ENCODE results near the gene APOA5. TPM values are rescaled to one million over a fixed set of nuclear protein-coding genes. Genes with fewer than 3 reads are reported as not detected.

The APOA5 gene
- total and polyA plus RNA-seq, 2 of the 13 experiments (the other 11 are each of a cell fraction or from before 2014, with no cell fraction given), result 44.0 to 49.1 TPM

- TF ChIP-seq HMGXB4 (CRISPR knock-in tag; IDR thresholded peaks at IDR 0.05; ENCODE audit: borderline replicate concordance in 1 of 2, low read depth in 1 of 2), result peak; percentile 51 to 66; a peak in 3 of 4 replicates
- TF ChIP-seq REL (CRISPR knock-in tag; conservative IDR thresholded peaks at IDR 0.05), result peak; percentile 69; the same call in 1 of the 2 replicates
- no peak for TF ChIP-seq ZNF513 (CRISPR knock-in tag; conservative IDR thresholded peaks at IDR 0.05)
- no peak for TF ChIP-seq SIN3B (IDR thresholded peaks at IDR 0.05; ENCODE audit: low read length)
- TF ChIP-seq ZNF274 (CRISPR knock-in tag; IDR thresholded peaks at IDR 0.05), result peak; percentile 77; the same call in 1 of the 2 replicates
These were observed 35.2 kb upstream of the APOA5 start (continued) for GRCh38 chr11:116826751-116827431.

GRCh38 chr11:116825854-116826750, 34.4 kb upstream of the APOA5 start:
- H3K4me2 ChIP-seq (ENCODE audit: low read depth, low read length), result peak overlapping the region; percentile 81
- H3K4me1 ChIP-seq (ENCODE audit: insufficient read depth, low read length), result peaks cover 91% of the 10 kb centered on the region
- no peak overlapping the region for H2AFZ ChIP-seq (ENCODE audit: low read length)
- H3K36me3 ChIP-seq (replicated peaks in 1 of 2; ENCODE audit: control insufficient read depth in 1 of 2, insufficient read depth in 2 of 2, low read length in 2 of 2), result no peaks in the 10 kb centered on the region
- H3K9me3 ChIP-seq (ENCODE audit: low read length), result no peaks in the 10 kb centered on the region
- ChIA-PET CTCF (ENCODE audit: low intra/inter-chr PET ratio, low total read pairs) (interaction anchor here (3.1 kb wide), 1 partner anchor 35 kb away, joined by 21 read pairs; the partner anchor contains the start of gene APOA5), POLR2A (interaction anchor here (1.2 to 18.4 kb wide), 6 partner anchors 10 to 319 kb away, joined by 3 to 1365 read pairs (median 233); partner anchors contain the start of genes APOA1, APOA5 and ZPR1)
- H4K20me1 ChIP-seq (ENCODE audit: insufficient read depth, low read length), result no peaks in the 10 kb centered on the region
- H3K79me2 ChIP-seq (ENCODE audit: insufficient read depth, low read length), result peaks cover 13% of the 10 kb centered on the region
- ATAC-seq, result peak; percentile 18
- BruUV-seq (replicated peaks), result no TSS peak
- intact Hi-C loops (cut with micrococcal nuclease; ENCODE audit: unreplicated experiment), result no loop called here
- H3K4me3 ChIP-seq (replicated peaks in 1 of 3; ENCODE audit: insufficient read depth in 1 of 3, low read depth in 2 of 3, low read length in 3 of 3), result peak overlapping the region in 1 of 3 experiments; percentile 59; a peak in 2 of 6 replicates
- no peak for DNase-seq (ENCODE audit: low spot score)
- peak overlapping the region; percentile 85 for H3K27ac ChIP-seq (ENCODE audit: extremely low read length, insufficient read depth, low read length)
- WGBS (ENCODE audit: low lambda C conversion rate), result 18% methylated on average over 5 of the region's 22 CpGs
- peak; percentile 67 for FAIRE-seq
- H3K27me3 ChIP-seq (ENCODE audit: control insufficient read depth in 1 of 2, insufficient read depth in 2 of 2, low read length in 2 of 2), result no peaks in the 10 kb centered on the region
- H3K9ac ChIP-seq (ENCODE audit: insufficient read depth, low read depth, low read length), result peak overlapping the region; percentile 60
- in situ Hi-C loops (cut with HindIII; ENCODE audit: extremely low pct_ligation_motif_present, low pct_unique_long_range_greater_than_20kb), result no loop called here
- TF ChIP-seq ZNF407 (CRISPR knock-in tag; IDR thresholded peaks at IDR 0.05; ENCODE audit: not compliant biosample characterization), result no peak
- TF ChIP-seq RELA (CRISPR knock-in tag; IDR thresholded peaks at IDR 0.05), result no peak

Data from HepG2 (cell line).